GM12865 (cell line): ENCODE data around the gene MXRA8.

ENCODE experiments used
- DNase-seq: peaks from one replicate; pipeline ENCODE4 v3.0.0; 2010; ENCODE audit warnings: low read depth
- H3K4me3 ChIP-seq: 2 replicates; pipeline ENCODE4 v1.5.1; 2011; ENCODE audit warnings: mild to moderate bottlenecking, low read depth, low read length, control low read depth
- TF ChIP-seq, protein P1 (sequence below): IDR thresholded peaks from 2 replicates; pipeline ENCODE4 v1.5.1; 2011; ENCODE audit warnings: low read length, control low read depth, low read depth, inconsistent platforms; ENCODE audit not compliant: insufficient read depth; ENCODE audit errors: missing control alignments

MXRA8 gene

DNA sequence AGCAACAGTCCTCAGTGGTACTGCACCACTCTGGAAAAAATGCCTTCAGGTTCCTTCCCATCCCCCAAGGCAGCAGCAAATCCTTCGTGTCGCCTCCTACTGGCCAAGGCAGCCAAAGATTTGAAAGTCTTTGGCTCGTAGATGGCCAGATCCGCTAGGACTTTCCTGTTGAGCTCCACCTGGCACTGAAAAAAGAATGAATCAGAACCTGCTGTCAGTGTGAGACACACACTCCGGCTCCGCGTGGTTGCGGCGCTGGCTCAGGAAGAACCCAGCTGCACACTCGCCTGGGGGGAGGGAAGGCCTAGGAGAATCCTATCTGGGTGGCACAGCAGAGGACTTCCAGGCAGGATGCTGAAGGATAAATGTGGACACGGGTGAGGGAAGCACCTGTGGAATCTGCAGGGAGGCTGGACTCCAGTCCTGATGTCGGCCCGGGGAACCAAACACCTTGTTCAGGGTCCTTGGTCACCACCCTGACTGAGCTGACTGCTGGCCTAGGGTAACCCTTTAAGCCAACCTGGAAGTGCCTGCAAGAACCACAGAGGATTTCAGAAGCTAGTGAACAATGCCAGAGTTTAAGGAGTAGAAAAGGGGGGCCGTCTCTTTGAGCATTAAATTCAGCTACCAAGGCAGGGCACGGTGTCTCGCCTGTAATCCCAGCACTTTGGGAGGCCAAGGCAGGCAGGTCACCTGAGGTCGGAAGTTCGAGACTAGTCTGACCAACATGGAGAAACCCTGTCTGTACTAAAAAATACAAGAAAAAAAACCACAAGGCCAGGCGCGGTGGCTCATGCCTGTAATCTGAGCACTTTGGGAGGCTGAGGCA lies 43.9 kb upstream of the MXRA8 start:
- TF ChIP-seq, protein P1, sequence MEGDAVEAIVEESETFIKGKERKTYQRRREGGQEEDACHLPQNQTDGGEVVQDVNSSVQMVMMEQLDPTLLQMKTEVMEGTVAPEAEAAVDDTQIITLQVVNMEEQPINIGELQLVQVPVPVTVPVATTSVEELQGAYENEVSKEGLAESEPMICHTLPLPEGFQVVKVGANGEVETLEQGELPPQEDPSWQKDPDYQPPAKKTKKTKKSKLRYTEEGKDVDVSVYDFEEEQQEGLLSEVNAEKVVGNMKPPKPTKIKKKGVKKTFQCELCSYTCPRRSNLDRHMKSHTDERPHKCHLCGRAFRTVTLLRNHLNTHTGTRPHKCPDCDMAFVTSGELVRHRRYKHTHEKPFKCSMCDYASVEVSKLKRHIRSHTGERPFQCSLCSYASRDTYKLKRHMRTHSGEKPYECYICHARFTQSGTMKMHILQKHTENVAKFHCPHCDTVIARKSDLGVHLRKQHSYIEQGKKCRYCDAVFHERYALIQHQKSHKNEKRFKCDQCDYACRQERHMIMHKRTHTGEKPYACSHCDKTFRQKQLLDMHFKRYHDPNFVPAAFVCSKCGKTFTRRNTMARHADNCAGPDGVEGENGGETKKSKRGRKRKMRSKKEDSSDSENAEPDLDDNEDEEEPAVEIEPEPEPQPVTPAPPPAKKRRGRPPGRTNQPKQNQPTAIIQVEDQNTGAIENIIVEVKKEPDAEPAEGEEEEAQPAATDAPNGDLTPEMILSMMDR = peak; percentile 76
- DNase-seq = peak; percentile 64
- H3K4me3 ChIP-seq = no peak overlapping the region

DNA sequence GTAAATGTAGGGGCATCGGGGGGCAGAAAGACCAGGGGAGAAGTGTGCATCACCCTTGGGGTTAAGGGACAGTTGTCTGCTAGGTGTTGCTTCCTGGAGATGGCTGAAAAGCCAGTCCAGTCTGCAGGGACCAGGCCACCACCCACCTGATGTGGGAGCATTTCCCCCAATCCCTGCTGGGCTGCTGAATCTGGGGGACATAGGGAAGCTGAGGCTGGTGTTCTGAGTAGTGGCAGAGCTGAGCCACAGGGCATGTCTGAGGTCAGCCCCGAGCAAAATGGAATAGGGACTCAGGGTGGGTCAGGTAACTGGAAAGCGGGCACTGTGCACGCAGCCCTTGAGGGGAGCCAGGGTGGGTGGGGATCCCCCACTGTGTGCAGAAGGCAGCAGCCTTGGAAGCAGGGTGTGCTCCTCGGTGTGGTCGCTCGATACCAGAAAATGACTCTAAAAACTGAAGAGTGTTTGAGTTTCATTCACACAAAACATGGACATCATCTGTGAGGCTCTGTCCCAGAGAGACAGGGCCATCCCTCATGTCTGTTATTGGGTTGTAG lies 43.2 kb upstream of the MXRA8 start:
- no peak overlapping the region for H3K4me3 ChIP-seq
- no peak for DNase-seq
- TF ChIP-seq, protein P1 = no peak

DNA sequence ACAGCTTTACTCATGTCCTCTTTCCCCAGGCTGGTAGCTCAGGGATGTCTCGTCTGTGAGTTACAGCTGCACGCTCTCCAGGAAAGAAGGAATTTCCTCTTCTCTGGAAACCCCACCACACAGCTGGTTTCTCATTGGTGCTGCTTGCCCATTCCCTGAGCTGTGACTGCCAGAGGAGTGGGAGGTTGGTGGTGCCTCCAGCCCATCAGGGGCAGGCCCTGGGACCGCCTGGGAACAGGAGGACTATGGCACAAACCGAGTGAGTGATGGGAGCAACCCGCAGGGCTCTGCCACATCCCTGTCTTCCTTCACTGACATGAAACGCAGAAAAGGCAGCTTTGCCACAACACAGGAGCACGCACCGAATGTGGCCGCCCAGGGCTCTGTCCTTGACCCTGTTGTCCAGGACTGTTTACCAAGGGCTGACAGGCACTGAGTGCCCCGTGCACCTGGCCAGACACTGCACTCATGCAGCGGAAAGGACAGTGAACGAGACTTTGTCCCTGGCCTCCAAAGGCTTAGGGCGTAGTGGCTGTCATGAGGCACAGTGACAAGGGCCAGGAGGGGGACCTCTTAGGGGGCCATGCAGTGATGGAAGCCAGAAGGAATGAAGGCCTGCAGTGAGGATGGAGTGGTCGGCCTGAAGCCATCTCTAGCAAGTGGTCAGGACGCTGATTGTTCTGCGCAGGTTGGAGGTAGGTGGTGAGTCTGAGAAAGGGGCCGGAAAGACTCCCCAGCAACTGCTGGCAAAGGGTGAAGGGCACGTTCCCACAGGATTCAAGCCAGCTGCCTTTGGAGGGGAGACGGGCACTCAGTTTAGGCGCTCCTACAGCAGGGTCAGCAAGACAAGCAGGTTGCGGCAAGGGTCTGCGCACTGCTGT lies 42.5 kb upstream of the MXRA8 start:
- no peak for DNase-seq
- H3K4me3 ChIP-seq = peak overlapping the region; percentile 81
- TF ChIP-seq, protein P1 = no peak

DNA sequence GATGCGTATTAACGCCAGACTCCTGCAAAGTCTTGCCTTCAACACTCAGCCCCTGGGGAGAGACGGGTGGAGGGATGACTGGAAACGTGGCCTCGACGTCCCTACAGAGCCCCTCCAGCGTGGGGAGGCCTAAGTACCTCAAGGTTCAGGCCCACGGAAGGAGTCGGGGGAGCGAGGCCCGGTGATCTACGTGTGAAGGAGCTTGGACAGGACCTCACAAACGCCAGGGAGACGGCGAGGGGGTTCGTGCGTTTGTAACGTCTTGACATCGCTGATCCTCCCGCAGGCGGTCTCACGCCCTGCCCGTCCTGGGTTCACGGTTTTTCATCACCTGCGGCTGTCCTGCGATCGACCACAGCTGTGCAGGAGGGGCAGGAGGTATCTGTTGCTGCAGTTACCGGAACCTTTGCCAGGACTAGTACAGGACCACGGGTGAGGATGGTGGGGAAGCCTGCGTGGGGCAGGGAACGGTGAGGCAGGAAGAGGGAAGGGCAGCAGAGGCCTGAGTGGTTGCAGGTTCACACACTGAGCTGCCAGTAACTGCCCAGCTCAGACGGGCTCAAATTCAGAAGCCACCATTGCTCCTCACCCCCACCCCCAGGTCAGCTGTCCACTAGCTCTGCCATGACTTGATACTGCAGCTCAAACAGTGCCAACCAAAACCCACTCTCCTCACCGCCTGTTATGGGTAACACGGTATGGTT lies 41.7 kb upstream of the MXRA8 start:
- TF ChIP-seq, protein P1 = no peak
- peak; percentile 57 for DNase-seq
- peak overlapping the region; percentile 81 for H3K4me3 ChIP-seq

DNA sequence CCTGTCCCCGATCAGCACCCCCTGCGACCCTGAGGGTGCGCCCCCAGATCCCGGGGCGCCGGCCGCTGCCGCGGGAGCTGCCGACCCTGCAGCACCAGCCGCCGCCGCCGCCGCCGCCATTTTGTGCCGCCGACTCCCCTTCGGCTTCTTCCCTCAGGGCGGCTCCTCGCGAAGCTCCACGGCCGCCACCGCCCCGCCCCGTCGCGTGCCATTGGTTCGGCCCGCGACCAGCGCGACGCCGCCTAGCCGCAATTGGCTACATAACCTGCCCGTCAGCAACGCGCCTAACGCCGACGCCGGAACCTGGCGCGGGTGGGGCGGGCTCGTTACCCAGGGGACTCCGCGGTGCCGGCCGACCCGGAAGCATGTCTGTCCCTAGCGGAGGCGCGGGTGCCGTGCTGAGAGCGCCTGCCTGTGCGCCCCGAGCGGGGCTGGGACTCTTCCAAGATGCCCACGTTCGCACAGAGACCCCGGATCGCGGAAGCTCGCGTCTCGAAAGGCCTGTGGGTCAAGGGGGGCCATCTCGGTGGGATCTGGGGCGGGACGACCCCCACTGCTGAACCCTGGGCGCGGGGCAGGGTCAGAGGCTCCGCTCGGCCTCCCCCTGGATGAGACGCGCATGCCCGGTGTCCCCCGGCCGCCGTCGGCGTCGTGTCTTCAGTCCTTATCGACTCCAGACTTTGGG lies 41.0 kb upstream of the MXRA8 start, which contains the start of gene CCNL2:
Gene CCNL2 (minus strand): TSS at position 149 of the 685 bp plus-strand sequence. CDS start 29 bp downstream, at position 120.
- TF ChIP-seq, protein P1 = peak; percentile 58
- DNase-seq = peak; percentile 100
- peak within 1 kb of the TSS; percentile 81 for H3K4me3 ChIP-seq

DNA sequence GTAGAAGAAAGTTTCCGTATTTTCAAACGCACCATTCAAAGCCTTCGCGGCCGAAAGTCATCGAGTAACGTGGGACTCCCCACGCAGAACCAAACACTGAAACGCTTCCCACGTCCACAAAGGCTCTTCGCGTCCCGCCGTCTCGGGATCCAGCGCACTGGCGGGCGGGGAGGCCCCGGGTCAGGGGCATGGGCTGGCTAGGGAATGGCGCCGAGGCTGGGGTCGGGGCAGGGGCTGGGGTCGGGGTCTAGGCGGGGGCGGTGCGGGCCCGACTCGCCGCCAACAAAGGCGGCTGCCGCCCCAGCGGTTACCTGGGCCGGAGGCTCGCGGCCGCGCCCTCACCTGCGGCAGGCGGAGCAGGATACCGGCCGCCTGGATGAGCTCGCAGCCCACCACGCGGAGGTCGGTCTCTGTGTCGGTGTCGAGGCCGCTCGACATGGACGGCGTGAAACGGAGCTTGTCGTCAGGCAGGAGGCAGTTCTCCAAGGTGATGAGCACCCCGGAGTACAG lies 40.4 kb upstream of the MXRA8 start:
- TF ChIP-seq, protein P1 = no peak
- DNase-seq = no peak
- peak overlapping the region; percentile 76 for H3K4me3 ChIP-seq
